ENCODE measurements around the gene SCRN2.

The SCRN2 gene

DNA sequence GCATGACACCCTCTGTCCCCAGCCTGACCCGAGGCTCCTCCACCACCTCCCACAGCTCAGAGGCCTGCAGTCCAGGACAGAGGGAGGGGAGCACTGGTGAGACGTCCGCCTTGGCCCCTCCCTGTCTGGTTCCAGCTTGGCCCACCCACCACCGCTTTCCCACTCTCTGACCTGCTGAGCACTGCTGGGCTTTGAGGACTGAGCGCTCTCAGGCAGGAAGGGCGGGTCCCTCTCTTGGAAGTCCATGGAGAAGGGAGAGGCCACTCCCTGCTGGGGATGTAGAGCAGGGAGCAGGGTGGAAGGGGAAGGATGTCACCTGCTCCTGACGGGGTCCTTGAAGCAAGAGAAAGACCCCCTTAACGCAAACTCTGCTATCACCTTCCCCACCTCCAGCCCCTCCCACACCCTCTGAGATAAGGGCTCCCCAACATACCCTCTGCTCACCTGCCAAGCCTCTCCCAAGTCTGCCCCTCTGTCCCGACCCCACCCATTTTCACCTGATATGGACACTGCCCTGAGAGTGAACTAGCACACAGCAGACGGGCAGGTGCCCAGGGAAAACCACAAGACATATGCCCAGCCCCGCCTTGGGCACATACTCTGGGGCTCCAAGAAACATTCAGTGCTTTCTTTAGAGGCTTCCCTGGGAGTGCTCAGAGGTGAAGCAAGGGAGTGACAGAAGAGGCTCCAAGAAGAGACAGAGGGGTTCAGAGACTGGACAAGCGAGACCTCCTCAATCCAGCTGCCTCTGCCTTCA lies 20.9 kb downstream of the SCRN2 start:
- no peak overlapping the region for H3K4me3 ChIP-seq (ENCODE audit: control insufficient read depth, low read depth, low read length)
- no peak for DNase-seq (ENCODE audit: low read depth)
- TF ChIP-seq, protein P1, sequence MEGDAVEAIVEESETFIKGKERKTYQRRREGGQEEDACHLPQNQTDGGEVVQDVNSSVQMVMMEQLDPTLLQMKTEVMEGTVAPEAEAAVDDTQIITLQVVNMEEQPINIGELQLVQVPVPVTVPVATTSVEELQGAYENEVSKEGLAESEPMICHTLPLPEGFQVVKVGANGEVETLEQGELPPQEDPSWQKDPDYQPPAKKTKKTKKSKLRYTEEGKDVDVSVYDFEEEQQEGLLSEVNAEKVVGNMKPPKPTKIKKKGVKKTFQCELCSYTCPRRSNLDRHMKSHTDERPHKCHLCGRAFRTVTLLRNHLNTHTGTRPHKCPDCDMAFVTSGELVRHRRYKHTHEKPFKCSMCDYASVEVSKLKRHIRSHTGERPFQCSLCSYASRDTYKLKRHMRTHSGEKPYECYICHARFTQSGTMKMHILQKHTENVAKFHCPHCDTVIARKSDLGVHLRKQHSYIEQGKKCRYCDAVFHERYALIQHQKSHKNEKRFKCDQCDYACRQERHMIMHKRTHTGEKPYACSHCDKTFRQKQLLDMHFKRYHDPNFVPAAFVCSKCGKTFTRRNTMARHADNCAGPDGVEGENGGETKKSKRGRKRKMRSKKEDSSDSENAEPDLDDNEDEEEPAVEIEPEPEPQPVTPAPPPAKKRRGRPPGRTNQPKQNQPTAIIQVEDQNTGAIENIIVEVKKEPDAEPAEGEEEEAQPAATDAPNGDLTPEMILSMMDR (conservative IDR thresholded peaks at IDR 0.05; ENCODE audit: control insufficient read depth, insufficient read depth, low read depth, low read length): no peak

DNA sequence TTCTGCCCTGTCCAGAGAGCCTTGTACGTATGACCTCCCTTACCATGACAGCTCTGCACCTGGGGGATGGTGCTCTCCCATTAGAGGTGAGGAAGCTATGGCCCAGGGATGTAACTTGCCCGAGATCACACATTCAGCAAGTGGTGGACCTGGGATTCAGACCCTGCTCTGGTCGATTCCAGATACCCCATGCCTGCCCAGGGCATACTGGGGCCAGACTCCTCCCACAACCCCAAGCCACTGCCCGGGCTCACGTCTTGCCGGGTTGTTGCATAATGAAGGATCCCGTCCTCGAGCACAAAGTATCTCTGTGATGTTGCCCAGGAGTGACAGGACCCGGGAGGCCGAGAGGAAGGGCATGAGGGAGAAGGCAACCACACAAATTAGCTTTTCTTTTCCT lies 21.6 kb downstream of the SCRN2 start:
- TF ChIP-seq, protein P1 (conservative IDR thresholded peaks at IDR 0.05; ENCODE audit: control insufficient read depth, insufficient read depth, low read depth, low read length): no peak
- H3K4me3 ChIP-seq (ENCODE audit: control insufficient read depth, low read depth, low read length): no peak overlapping the region
- DNase-seq (ENCODE audit: low read depth): no peak

DNA sequence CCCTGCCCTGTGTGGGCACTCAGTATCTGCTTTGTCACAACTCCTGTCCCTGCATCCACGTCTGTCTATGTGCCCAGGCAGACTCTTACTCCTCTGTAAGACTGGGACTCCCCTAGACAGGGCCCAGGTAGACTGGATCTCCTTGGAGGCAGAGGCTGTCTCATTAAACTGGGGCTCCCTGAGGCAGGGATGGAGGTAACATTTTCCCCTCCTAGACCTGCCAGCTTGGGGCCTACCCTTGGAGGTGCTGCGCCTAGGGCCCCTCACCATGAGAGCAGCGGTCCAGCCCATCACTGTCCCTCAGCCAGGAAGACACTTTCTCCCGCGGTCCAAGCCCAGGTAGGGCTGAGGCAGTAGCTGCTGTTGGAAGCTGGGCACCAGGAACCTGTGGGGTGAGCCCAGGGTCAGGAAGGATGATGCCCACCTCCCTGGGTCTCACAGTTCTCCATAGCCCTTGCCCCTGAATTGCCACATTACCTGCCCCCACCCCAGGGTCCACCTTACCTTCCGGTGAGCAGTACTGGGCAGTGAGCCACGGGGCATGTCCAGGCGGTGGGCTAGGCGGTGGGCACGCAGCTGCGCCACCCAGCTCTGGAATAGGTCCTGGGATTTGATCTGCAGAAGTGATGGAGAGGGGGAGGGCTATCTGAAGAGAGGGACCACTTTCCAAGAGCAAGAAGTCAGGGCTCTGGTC lies 22.9 kb downstream of the SCRN2 start:
- TF ChIP-seq, protein P1 (conservative IDR thresholded peaks at IDR 0.05; ENCODE audit: control insufficient read depth, insufficient read depth, low read depth, low read length): no peak
- no peak for DNase-seq (ENCODE audit: low read depth)
- no peak overlapping the region for H3K4me3 ChIP-seq (ENCODE audit: control insufficient read depth, low read depth, low read length)

DNA sequence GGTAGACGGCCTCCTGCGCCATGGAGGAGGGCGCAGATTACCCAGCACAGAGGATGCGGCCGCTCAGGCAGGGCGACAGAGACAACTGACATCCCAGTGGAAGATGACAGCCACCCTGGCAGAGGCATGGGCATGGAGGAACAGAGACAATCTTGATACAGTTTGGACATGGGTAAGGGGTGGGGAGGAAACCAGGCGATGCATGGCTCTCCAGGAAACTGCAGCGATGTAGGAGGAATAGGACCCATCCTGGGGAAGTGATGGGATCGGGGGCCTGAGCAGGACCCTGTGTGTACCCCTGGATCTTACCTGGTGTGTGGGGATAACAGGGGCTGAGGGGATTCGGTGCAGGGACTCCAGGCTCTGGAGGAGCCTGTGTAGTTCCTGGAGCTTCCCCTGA lies 24.1 kb downstream of the SCRN2 start:
- no peak for DNase-seq (ENCODE audit: low read depth)
- TF ChIP-seq, protein P1 (conservative IDR thresholded peaks at IDR 0.05; ENCODE audit: control insufficient read depth, insufficient read depth, low read depth, low read length): no peak

DNA sequence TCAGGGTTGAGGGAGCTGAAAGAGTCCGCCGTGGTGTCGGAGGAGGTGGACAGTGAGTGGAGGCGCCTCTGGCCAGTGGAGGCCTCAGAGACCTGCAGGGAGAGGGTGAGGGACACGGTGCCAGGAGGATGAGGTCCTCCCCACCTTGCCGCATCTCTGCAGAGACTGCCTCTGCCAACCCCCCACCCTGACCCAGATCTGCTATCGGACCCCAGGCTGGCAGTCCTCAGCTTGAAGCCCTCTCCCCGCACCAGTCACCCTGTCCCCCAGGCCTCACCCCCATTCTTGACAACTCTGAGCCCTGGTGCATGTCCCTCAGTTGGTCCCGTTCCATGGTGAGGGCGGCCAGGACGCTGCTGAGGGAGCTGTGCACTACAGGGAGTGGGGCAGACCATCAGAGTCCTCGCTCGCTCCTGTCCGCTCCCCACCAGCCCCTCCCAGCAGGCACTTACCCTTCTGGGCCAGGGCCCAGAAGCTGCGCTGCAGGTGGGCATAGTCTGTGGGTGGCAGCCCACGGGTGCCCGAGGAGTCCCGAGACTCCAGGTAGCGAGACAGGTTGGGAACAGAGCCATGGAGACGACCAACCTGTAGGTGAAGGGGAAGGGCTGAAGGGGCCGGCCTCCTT lies 24.9 kb downstream of the SCRN2 start:
- H3K4me3 ChIP-seq (ENCODE audit: control insufficient read depth, low read depth, low read length): no peak overlapping the region
- TF ChIP-seq, protein P1 (conservative IDR thresholded peaks at IDR 0.05; ENCODE audit: control insufficient read depth, insufficient read depth, low read depth, low read length): no peak
- DNase-seq (ENCODE audit: low read depth): no peak

More for the DNA sequence above, 24.1 kb downstream of the SCRN2 start:
- H3K4me3 ChIP-seq (ENCODE audit: control insufficient read depth, low read depth, low read length): no peak overlapping the region

DNA sequence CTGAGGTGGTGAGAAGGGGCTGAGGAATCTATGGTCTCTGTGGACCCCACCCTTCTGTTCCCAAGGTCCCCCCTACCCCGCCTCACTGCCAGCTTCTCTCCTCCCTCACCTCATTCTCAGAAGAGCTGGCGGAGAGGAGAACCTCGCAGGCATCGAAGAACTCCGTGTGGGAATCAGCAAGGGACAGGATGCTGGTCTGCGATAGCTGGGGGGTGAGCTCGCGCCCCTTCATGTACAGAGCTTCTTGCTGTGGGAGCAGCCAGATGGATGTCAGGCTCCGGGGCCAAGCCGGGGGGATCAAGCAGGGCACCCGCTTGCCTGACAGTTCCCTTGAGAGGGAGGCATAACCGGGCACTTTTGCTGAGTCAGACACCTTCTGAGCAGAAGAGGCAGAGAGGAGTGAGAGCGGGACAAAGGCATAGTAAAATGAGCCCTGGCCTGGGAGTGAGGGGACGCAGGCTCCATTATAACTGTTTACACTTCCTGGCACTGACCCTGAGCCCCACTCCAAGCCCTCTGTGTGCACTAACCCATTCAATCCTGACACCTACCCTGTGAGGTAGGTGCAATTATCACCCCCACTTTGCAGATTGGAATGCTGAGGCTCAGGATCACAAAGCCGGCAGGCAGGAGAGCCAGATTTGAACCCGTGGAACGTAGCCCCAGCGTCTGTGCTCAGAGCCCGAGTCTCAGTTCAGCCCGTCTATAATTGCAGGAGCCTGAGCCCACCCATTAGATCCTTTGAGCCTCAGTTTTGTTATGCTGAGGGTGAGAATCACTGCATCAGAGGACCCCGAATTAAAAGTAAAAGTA lies 25.8 kb downstream of the SCRN2 start:
- TF ChIP-seq, protein P1 (conservative IDR thresholded peaks at IDR 0.05; ENCODE audit: control insufficient read depth, insufficient read depth, low read depth, low read length): no peak
- no peak for DNase-seq (ENCODE audit: low read depth)

More for the DNA sequence above, 25.8 kb downstream of the SCRN2 start:
- H3K4me3 ChIP-seq (ENCODE audit: control insufficient read depth, low read depth, low read length): no peak overlapping the region
